Suprapubic skin (tissue), 4 donors: ENCODE measurements around the gene SLC9A9.

Experiments used
- CTCF ChIP-seq, 2 donors: fragments of 200-600 bp in 1 of 2; fragments of 450-650 bp in 1 of 2; sonication (generic) in 1 of 2; IDR thresholded peaks; one replicate each; pipeline ENCODE4 v1.5.1; 2016 to 2019; ENCODE audit warnings: antibody characterized with exemption in 2 of 2, mild to moderate bottlenecking in 1 of 2, moderate library complexity in 1 of 2
- EP300 ChIP-seq: sonication (generic); formaldehyde crosslinking; IDR thresholded peaks from one replicate; pipeline ENCODE4 v1.6.1; 2017; ENCODE audit warnings: antibody characterized with exemption
- POLR2A ChIP-seq, 2 donors: fragments of 450-650 bp; IDR thresholded peaks; one replicate each; pipeline ENCODE4 v1.6.1; 2017; ENCODE audit warnings: antibody characterized with exemption in 2 of 2, mild to moderate bottlenecking in 2 of 2, moderate library complexity in 2 of 2
- POLR2AphosphoS5 ChIP-seq, 3 donors: sonication (generic); formaldehyde crosslinking; IDR thresholded peaks; one replicate each; pipeline ENCODE4 v1.6.1; 2017; ENCODE audit warnings: antibody characterized with exemption in 3 of 3

- no peak for TF ChIP-seq EP300
- no peak for TF ChIP-seq CTCF (IDR thresholded peaks at IDR 0.05)
- TF ChIP-seq POLR2A (IDR thresholded peaks at IDR 0.05) = no peak
- TF ChIP-seq POLR2AphosphoS5 (IDR thresholded peaks at IDR 0.05) = no peak
These were observed 231.2 kb downstream of the SLC9A9 start for GRCh38 chr3:143617050-143617449.
